Sigmoid colon (tissue), 7 donors: ENCODE results near the gene ZNHIT6. TPM values are rescaled to one million over a fixed set of nuclear protein-coding genes. Genes with fewer than 3 reads are reported as not detected.

Experiments
- DNase-seq: peaks from one replicate; pipeline ENCODE4 v3.0.0-alpha.2; 2019
- H3K27ac ChIP-seq, 4 donors: fragments of 200-600 bp; sonication (generic); one replicate each; pipeline ENCODE4 v1.5.1; 2016 to 2019; ENCODE audit warnings: mild to moderate bottlenecking in 1 of 4
- H3K27me3 ChIP-seq, 3 donors: fragments of 200-600 bp; sonication (generic); one replicate each; pipeline ENCODE4 v1.5.1; 2019; ENCODE audit warnings: mild to moderate bottlenecking in 1 of 3
- H3K36me3 ChIP-seq, 4 donors: fragments of 200-600 bp; sonication (generic); one replicate each; pipeline ENCODE4 v1.5.1; 2016 to 2019
- H3K4me1 ChIP-seq, 4 donors: fragments of 200-600 bp; sonication (generic); one replicate each; pipeline ENCODE4 v1.5.1; 2017 to 2019
- H3K4me3 ChIP-seq, 4 donors: fragments of 200-600 bp; sonication (generic); one replicate each; pipeline ENCODE4 v1.5.1; 2017 to 2019; ENCODE audit warnings: mild to moderate bottlenecking in 2 of 4, moderate library complexity in 1 of 4
- H3K9me3 ChIP-seq, 4 donors: fragments of 200-600 bp in 3 of 4; sonication (generic) in 3 of 4; one replicate each; pipeline versions ENCODE4 v1.5.1 to v1.6.1; 2013 to 2019
- EP300 ChIP-seq, 4 donors: sonication (generic); formaldehyde crosslinking; IDR thresholded peaks; one replicate each; pipeline ENCODE4 v1.6.1; 2017; ENCODE audit warnings: antibody characterized with exemption in 4 of 4
- POLR2A ChIP-seq, 2 donors: fragments of 450-650 bp; IDR thresholded peaks; one replicate each; pipeline ENCODE4 v1.6.1; 2016; ENCODE audit warnings: antibody characterized with exemption in 2 of 2, mild to moderate bottlenecking in 2 of 2, moderate library complexity in 2 of 2
- POLR2AphosphoS5 ChIP-seq, 4 donors: sonication (generic); formaldehyde crosslinking; IDR thresholded peaks; one replicate each; pipeline ENCODE4 v1.6.1; 2017; ENCODE audit warnings: antibody characterized with exemption in 4 of 4
- WGBS, 2 donors: extraction: QIAGEN DNeasy Blood & Tissue Kit; methylation state at CpG; one replicate each; pipeline ENCODE4 v1.1.7; 2013; 5-methylcytosine and 5-hydroxymethylcytosine counted together
- intact Hi-C: fragments of 100-400 bp; cut with DNase I; formaldehyde crosslinking; loops from one replicate; pipeline ENCODE4 v1.15.1; 2023
- polyA plus RNA-seq, 3 donors: library from polyadenylated mRNA; stranded (reverse); fragments of 200-250 nt; gene quantifications; one replicate each; pipeline ENCODE4 v1.2.3, GENCODE V29; 2013
- total RNA-seq, 4 donors: library from RNA; depleted of rRNA; stranded (reverse); fragments of >200 nt; gene quantifications; one replicate each; pipeline ENCODE4 v1.1.0, GENCODE V29; 2016
- TF ChIP-seq, protein P1 (sequence below), 4 experiments: fragments of 450-650 bp in 3 of 4; fragments of 200-600 bp in 1 of 4; IDR thresholded peaks; one replicate each; pipeline ENCODE4 v1.5.1; 2016 to 2019; ENCODE audit warnings: antibody characterized with exemption in 4 of 4, mild to moderate bottlenecking in 3 of 4, moderate library complexity in 2 of 4
- donor health status: healthy with polysubstance abuse.
- donor health status: Bipolar disorder and iron deficiency.
- donor health status: healthy.

Gene ZNHIT6
- total and polyA plus RNA-seq, 7 donors = 3.9 to 20.0 (median 12.5) TPM

DNA sequence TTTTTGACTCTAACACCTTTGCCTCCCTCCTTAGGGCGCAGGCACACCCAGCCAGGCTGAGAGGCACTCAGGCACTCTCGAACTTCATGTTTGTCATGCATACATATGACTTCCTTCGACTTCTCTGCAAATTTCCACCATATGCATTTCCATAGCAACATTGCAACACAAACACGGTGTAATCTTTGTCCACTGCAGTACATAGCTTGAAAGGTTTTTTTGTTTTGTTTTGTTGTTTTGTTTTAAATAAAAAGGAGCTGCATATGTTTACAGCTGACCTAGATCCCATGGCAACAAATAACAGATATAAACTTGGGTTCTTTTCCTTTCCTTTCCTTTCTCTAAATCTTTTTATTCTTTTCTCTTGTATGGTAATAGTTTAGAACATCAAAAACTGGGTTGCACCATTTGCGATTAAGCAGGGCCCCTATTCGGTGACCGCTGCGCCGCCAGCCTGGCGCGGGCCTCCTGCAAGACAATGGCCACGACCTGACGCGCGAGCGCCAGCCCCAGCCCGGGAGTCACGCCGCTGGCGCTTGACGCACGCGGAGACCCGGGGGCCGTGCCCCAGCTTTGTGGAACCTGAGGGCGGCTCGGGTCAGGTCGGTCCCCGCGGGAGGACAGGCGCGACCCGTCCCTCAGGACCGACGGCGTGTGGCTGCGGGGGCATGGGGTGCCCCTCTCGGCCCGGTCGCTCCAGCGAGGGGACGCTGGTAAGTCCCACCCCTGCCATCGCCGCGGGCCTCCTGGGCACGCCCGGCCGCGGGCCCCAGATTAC, 92.5 kb downstream of the ZNHIT6 start:
- H3K4me1 ChIP-seq = peaks cover 0 to 32% (median 19%) of the 10 kb centered on the region in 4 donors
- H3K4me3 ChIP-seq = no peak overlapping the region
- no peaks in the 10 kb centered on the region for H3K36me3 ChIP-seq
- no peak for TF ChIP-seq POLR2AphosphoS5 (IDR thresholded peaks at IDR 0.05)
- no peak for TF ChIP-seq EP300 (IDR thresholded peaks at IDR 0.05)
- no peak for TF ChIP-seq POLR2A (IDR thresholded peaks at IDR 0.05)
- TF ChIP-seq, protein P1, sequence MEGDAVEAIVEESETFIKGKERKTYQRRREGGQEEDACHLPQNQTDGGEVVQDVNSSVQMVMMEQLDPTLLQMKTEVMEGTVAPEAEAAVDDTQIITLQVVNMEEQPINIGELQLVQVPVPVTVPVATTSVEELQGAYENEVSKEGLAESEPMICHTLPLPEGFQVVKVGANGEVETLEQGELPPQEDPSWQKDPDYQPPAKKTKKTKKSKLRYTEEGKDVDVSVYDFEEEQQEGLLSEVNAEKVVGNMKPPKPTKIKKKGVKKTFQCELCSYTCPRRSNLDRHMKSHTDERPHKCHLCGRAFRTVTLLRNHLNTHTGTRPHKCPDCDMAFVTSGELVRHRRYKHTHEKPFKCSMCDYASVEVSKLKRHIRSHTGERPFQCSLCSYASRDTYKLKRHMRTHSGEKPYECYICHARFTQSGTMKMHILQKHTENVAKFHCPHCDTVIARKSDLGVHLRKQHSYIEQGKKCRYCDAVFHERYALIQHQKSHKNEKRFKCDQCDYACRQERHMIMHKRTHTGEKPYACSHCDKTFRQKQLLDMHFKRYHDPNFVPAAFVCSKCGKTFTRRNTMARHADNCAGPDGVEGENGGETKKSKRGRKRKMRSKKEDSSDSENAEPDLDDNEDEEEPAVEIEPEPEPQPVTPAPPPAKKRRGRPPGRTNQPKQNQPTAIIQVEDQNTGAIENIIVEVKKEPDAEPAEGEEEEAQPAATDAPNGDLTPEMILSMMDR (IDR thresholded peaks at IDR 0.05) = no peak
- DNase-seq = no peak
- intact Hi-C loops = no loop called here
- no peaks in the 10 kb centered on the region for H3K9me3 ChIP-seq
- H3K27ac ChIP-seq = no peak overlapping the region
- 47 to 82% methylated on average over 49 of the region's 49 CpGs for WGBS, 2 donors
- H3K27me3 ChIP-seq = no peaks in the 10 kb centered on the region

DNA sequence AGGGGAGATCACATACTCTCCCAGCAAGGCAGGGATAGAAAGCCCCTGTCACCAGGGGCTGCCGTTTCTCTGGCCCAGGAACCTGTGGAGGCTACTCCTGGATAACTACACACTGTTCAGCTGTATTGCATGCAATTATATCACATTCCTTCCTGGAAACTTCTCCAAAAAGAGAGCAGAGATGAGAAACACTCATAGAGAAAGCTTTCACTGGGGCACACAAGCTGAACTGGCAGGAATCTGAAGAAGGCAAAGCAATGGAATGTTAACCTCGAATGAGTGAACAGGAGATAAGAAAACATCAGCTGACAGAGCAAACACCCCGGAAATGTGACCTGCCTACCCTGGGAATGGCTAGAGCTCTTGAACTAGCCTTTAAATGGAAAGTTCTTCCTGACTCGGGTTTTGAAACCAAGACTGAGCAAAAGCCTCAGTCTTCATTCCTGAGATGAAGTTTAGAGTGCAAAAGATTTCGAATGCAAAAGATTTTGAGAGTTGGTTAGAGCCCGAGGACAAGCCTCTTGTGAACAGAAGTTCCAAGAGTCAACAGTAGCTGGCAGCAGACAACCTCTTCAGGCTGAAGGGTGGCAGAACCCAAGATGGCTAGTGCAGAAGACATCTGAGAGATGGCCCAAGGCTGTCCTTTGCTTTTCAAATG, 95.4 kb downstream of the ZNHIT6 start:
- Histone ChIP-seq H3K4me3 (no peak overlapping the region), H3K4me1 (peaks cover 0 to 28% (median 19%) of the 10 kb centered on the region in 4 donors), H3K9me3 (no peaks in the 10 kb centered on the region), H3K27me3 (no peaks in the 10 kb centered on the region), H3K27ac (peak overlapping the region in 3 of 4 donors; percentile 6 to 65 (median 56)), H3K36me3 (no peaks in the 10 kb centered on the region)
- intact Hi-C loops = no loop called here
- DNase-seq = no peak
- no peak for TF ChIP-seq POLR2A (IDR thresholded peaks at IDR 0.05)
- TF ChIP-seq, protein P1 (IDR thresholded peaks at IDR 0.05) = peak in 2 of 4 experiments; percentile 8 to 9
- WGBS, 2 donors = 31 to 61% methylated on average over 6 of the region's 6 CpGs

DNA sequence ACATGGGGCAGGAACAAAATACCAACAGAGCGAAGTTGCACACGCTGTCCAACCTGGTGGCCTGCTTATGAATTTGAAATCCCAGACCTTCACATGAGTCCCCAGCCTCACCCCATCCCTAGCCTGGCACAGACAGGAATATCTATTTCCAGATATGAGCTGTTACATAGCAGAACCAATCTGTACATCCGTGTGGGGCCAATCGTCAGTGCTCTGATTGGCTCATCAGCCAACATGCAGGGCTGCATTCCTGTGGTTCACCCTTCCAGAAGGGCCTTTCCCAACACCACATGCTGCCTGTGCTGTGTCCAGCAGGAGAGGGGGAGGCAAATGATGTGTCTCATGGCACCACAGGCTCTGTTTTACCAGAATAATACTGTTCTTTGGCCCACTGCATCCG, 96.4 kb downstream of the ZNHIT6 start:
- intact Hi-C loops = no loop called here
- peak overlapping the region in 2 of 4 donors; percentile 6 to 56 for H3K27ac ChIP-seq

DNA sequence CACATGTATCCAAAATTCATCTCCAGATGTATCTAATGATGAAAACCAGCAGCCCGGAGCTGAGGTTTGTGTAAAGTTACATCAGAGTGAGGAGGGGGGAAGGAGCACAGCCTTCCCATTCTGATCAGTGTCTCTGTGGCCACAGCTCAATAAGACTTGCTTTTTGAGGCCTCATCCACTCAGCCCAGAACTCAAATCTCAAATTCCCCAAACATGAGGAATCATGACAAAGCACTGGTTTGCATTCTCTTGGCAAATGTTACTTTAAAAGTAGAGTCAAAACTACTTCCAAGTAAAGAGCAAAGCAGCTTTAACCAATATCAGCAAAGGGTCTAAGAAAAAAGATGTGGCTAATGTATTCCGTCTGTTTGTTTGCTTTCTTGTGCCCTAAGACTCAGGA, 96.8 kb downstream of the ZNHIT6 start:
- DNase-seq = no peak
- H3K9me3 ChIP-seq = no peaks in the 10 kb centered on the region
- peaks cover 0 to 30% (median 19%) of the 10 kb centered on the region in 4 donors for H3K4me1 ChIP-seq
- 82 to 88% methylated on average over 2 of the region's 2 CpGs for whole genome bisulfite sequencing, 2 donors
- no peaks in the 10 kb centered on the region for H3K27me3 ChIP-seq
- intact Hi-C loops = no loop called here
- peak overlapping the region in 2 of 4 donors; percentile 6 to 56 for H3K27ac ChIP-seq
- H3K36me3 ChIP-seq = no peaks in the 10 kb centered on the region
- TF ChIP-seq POLR2AphosphoS5 (IDR thresholded peaks at IDR 0.05) = no peak
- TF ChIP-seq POLR2A (IDR thresholded peaks at IDR 0.05) = no peak
- H3K4me3 ChIP-seq = no peak overlapping the region

More for the DNA sequence above, 96.4 kb downstream of the ZNHIT6 start:
- WGBS, 2 donors = 84 to 91% methylated on average over 5 of the region's 5 CpGs
- Histone ChIP-seq H3K4me3 (no peak overlapping the region), H3K27me3 (no peaks in the 10 kb centered on the region), H3K9me3 (no peaks in the 10 kb centered on the region), H3K36me3 (no peaks in the 10 kb centered on the region), H3K4me1 (peaks cover 0 to 30% (median 19%) of the 10 kb centered on the region in 4 donors)
- TF ChIP-seq POLR2A (IDR thresholded peaks at IDR 0.05) = no peak
- TF ChIP-seq POLR2AphosphoS5 (IDR thresholded peaks at IDR 0.05) = peak in 1 of 4 donors; percentile 36
- DNase-seq = peak; percentile 70

DNA sequence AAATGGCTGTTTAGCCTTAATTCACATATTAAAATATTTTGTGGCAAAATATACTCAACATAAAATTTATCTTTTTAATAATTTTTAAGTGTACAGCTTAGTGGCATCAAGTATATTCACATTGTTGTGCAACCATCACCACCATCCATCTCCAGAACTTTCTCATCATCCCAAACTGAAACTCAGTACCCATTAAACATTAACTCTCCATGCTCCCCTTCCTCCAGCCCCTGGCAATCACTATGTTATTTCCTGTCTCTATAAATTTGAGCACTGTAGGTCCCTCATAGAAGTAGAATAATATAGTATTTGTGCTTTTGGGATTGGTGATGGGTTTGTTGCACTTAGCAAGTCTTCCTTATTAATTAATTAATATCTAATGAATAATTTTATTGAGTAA, 98.3 kb downstream of the ZNHIT6 start:
- TF ChIP-seq, protein P1 (IDR thresholded peaks at IDR 0.05) = no peak
- TF ChIP-seq EP300 (IDR thresholded peaks at IDR 0.05) = no peak
- TF ChIP-seq POLR2AphosphoS5 (IDR thresholded peaks at IDR 0.05) = no peak
- TF ChIP-seq POLR2A (IDR thresholded peaks at IDR 0.05) = no peak
- H3K27me3 ChIP-seq = no peaks in the 10 kb centered on the region
- no peak overlapping the region for H3K4me3 ChIP-seq
- no peak overlapping the region for H3K27ac ChIP-seq
- intact Hi-C loops = no loop called here
- H3K36me3 ChIP-seq = no peaks in the 10 kb centered on the region
- H3K4me1 ChIP-seq = peaks cover 0 to 30% (median 19%) of the 10 kb centered on the region in 4 donors
- DNase-seq = no peak
- H3K9me3 ChIP-seq = no peaks in the 10 kb centered on the region
